HUES6 (cell line): ENCODE data around the gene LAG3.

Experiments used
- H3K27ac ChIP-seq: 2 replicates; pipeline ENCODE4 v1.7.0; 2013; ENCODE audit warnings: low read depth, mild to moderate bottlenecking, low read length, inconsistent platforms
- H3K27me3 ChIP-seq: 2 replicates; pipeline ENCODE4 v1.6.1; 2013; ENCODE audit warnings: low read length; ENCODE audit not compliant: control insufficient read depth, insufficient read depth
- H3K36me3 ChIP-seq: 2 replicates; pipeline ENCODE4 v1.6.1; 2013; ENCODE audit warnings: low read length; ENCODE audit not compliant: control insufficient read depth, insufficient read depth
- H3K4me1 ChIP-seq: 2 replicates; pipeline ENCODE4 v1.6.1; 2013; ENCODE audit warnings: low read length; ENCODE audit not compliant: control insufficient read depth, insufficient read depth
- H3K4me3 ChIP-seq: 2 replicates; pipeline ENCODE4 v1.5.1; 2013; ENCODE audit warnings: low read depth, low read length
- H3K9ac ChIP-seq: one replicate; pipeline ENCODE4 v1.6.1; 2013; ENCODE audit warnings: mild to moderate bottlenecking, low read length
- H3K9me3 ChIP-seq: 2 replicates; pipeline ENCODE4 v1.6.1; 2013; ENCODE audit warnings: low read depth, low read length; ENCODE audit not compliant: control insufficient read depth, insufficient read depth

Gene LAG3

DNA sequence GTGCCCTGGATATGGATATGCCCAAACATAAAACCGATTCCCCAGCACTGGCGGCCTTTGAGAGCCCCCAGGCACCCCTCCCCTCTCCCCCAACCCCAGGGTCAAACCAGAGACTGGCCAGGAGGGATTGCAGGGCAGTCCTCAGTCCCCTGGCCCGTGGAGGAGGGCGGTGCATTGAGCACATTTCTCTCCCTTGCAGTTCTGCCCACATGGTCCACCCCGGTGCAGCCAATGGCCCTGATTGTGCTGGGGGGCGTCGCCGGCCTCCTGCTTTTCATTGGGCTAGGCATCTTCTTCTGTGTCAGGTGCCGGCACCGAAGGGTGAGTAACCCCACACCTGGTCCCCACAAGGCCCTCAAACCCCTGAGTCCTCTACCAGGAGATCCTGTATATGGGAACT lies 45.9 kb downstream of the LAG3 start:
- Histone ChIP-seq H3K4me1 (peaks cover 43% of the 10 kb centered on the region), H3K27ac (no peak overlapping the region), H3K27me3 (peaks cover 34% of the 10 kb centered on the region), H3K36me3 (no peaks in the 10 kb centered on the region), H3K9me3 (no peaks in the 10 kb centered on the region), H3K4me3 (peak overlapping the region; percentile 17; the same call in 1 of the 2 replicates), H3K9ac (no peak overlapping the region)

- H3K27ac ChIP-seq, result no peak overlapping the region
- peaks cover 47% of the 10 kb centered on the region for H3K4me1 ChIP-seq
- H3K9ac ChIP-seq, result peak overlapping the region; percentile 20
- peaks cover 38% of the 10 kb centered on the region for H3K27me3 ChIP-seq
- H3K4me3 ChIP-seq, result peak overlapping the region; percentile 17; the same call in 1 of the 2 replicates
- H3K36me3 ChIP-seq, result no peaks in the 10 kb centered on the region
- H3K9me3 ChIP-seq, result no peaks in the 10 kb centered on the region
Measured at GRCh38 chr12:6818645-6819044, 46.3 kb downstream of the LAG3 start.

GRCh38 chr12:6819106-6820030 lies 47.0 kb downstream of the LAG3 start:
- Histone ChIP-seq H3K36me3 (no peaks in the 10 kb centered on the region), H3K27me3 (peaks cover 45% of the 10 kb centered on the region), H3K9me3 (no peaks in the 10 kb centered on the region), H3K4me1 (peaks cover 47% of the 10 kb centered on the region), H3K4me3 (no peak overlapping the region), H3K9ac (peak overlapping the region; percentile 9), H3K27ac (no peak overlapping the region)

DNA sequence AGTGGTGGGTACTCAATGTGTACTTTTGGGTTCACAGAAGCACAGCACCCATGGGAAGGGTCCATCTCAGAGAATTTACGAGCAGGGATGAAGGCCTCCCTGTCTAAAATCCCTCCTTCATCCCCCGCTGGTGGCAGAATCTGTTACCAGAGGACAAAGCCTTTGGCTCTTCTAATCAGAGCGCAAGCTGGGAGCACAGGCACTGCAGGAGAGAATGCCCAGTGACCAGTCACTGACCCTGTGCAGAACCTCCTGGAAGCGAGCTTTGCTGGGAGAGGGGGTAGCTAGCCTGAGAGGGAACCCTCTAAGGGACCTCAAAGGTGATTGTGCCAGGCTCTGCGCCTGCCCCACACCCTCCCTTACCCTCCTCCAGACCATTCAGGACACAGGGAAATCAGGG lies 47.8 kb downstream of the LAG3 start:
- Histone ChIP-seq H3K4me1 (peaks cover 51% of the 10 kb centered on the region), H3K9ac (peak overlapping the region; percentile 9), H3K27me3 (peaks cover 48% of the 10 kb centered on the region)

GRCh38 chr12:6821591-6822425 lies 49.5 kb downstream of the LAG3 start, which contains the start of gene GPR162:
TSS of gene GPR162 (plus strand) at chr12:6821821. CDS start at chr12:6823899, 2,078 bp downstream.
- peak within 1 kb of the TSS; percentile 18 for H3K9ac ChIP-seq
- no peaks in the 10 kb centered on the region for H3K9me3 ChIP-seq
- no peak within 1 kb of the TSS for H3K27ac ChIP-seq
- H3K4me1 ChIP-seq, result peaks cover 66% of the 10 kb centered on the region
- H3K4me3 ChIP-seq, result peak within 1 kb of the TSS; percentile 69
- no peaks in the 10 kb centered on the region for H3K36me3 ChIP-seq
- H3K27me3 ChIP-seq, result peaks cover 58% of the 10 kb centered on the region

More for the DNA sequence above, 47.8 kb downstream of the LAG3 start:
- no peak overlapping the region for H3K4me3 ChIP-seq
- H3K36me3 ChIP-seq, result no peaks in the 10 kb centered on the region
- no peak overlapping the region for H3K27ac ChIP-seq
- H3K9me3 ChIP-seq, result no peaks in the 10 kb centered on the region

GRCh38 chr12:6822426-6823135 lies 50.3 kb downstream of the LAG3 start:
- Histone ChIP-seq H3K9me3 (no peaks in the 10 kb centered on the region), H3K4me1 (peaks cover 72% of the 10 kb centered on the region), H3K36me3 (no peaks in the 10 kb centered on the region), H3K9ac (no peak overlapping the region), H3K27me3 (peaks cover 58% of the 10 kb centered on the region), H3K27ac (no peak overlapping the region), H3K4me3 (peak overlapping the region; percentile 69)

DNA sequence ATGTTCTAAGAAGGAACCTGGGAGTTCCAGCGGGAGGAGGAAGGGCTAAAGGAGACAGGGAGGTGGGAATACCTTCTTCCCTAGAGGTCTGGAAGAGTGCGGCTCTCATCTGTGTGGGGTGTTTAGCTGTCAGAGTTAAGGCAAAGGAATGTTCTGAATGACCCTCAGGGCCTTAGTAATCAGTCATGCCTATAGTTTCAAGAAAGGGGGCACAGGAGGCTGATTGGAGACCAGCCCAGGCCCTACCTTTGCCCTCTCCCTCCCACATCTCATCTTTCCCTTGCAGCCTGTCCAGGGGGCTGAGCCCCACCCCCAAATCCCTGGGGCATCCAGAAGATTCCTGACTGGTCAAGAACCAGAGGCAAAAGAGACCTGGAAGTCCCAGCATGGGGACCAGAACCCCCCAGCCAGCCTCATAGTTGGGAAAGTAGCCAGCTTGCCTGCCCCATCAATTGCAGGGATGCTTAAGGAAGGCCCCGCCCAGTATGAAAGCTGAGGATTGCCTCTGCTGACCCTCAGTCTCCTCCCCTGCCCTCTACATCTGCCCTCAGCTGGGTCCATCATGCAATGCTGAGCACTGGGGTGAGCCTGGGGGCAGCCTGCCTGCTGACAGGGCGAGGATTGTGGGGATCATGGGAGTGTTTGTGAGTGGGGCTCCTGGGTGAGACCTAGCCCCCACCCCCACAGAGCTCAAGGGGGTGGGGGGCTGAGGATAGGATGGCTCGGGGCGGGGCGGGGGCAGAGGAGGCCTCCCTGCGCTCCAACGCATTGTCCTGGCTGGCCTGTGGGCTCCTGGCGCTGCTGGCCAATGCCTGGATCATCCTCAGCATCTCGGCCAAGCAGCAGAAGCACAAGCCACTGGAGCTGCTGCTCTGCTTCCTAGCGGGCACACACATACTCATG lies 51.1 kb downstream of the LAG3 start:
- Histone ChIP-seq H3K27me3 (peaks cover 58% of the 10 kb centered on the region), H3K27ac (no peak overlapping the region), H3K9me3 (no peaks in the 10 kb centered on the region), H3K36me3 (no peaks in the 10 kb centered on the region), H3K4me1 (peaks cover 66% of the 10 kb centered on the region), H3K9ac (no peak overlapping the region), H3K4me3 (peak overlapping the region; percentile 69; the same call in 1 of the 2 replicates)

GRCh38 chr12:6824085-6824775 lies 51.9 kb downstream of the LAG3 start:
- Histone ChIP-seq H3K9me3 (no peaks in the 10 kb centered on the region), H3K4me3 (0 out of 2 replicates have a peak overlapping the region, but pooled peaks have one; percentile 61), H3K27me3 (peaks cover 58% of the 10 kb centered on the region), H3K9ac (no peak overlapping the region), H3K4me1 (peaks cover 60% of the 10 kb centered on the region), H3K27ac (no peak overlapping the region), H3K36me3 (no peaks in the 10 kb centered on the region)

GRCh38 chr12:6824901-6825381 lies 52.6 kb downstream of the LAG3 start:
- Histone ChIP-seq H3K4me1 (peaks cover 57% of the 10 kb centered on the region), H3K27ac (no peak overlapping the region), H3K4me3 (peak overlapping the region; percentile 61), H3K9ac (no peak overlapping the region), H3K27me3 (peaks cover 51% of the 10 kb centered on the region), H3K9me3 (no peaks in the 10 kb centered on the region), H3K36me3 (peaks cover 1% of the 10 kb centered on the region)
